Sciatic nerve (tissue), 2 donors: ENCODE data around the gene TUBB6. TPM values are rescaled to one million over a fixed set of nuclear protein-coding genes. Genes with fewer than 3 reads are reported as not detected.

Source experiments
- ATAC-seq: fragments of 200-7000 bp; cut with Tn5 transposase; one replicate; pipeline ENCODE4 v1.9.1; 2020; ENCODE audit warnings: mild to moderate bottlenecking, moderate library complexity
- DNase-seq: peaks from one replicate; pipeline ENCODE4 v3.0.0-alpha.2; 2020; ENCODE audit warnings: low spot score
- intact Hi-C: fragments of 100-400 bp; cut with DNase I; formaldehyde crosslinking; loops from one replicate; pipeline ENCODE4 v1.14.2; 2022
- total RNA-seq: library from RNA; stranded (reverse); fragmentation: NEBNext Ultra II Directional; extraction: Animal tissue kit (Norgen Biotek cat#: 25700); gene quantifications from one replicate; pipeline ENCODE4 v1.2.1, GENCODE V29; 2021
- donor health status: DM: no; HTN: no; CAD: no.
- donor health status: DM: no; HTN: no; CAD: no.

The TUBB6 gene
- total RNA-seq, 1 donor from 2014 or later, result 141 TPM

DNA sequence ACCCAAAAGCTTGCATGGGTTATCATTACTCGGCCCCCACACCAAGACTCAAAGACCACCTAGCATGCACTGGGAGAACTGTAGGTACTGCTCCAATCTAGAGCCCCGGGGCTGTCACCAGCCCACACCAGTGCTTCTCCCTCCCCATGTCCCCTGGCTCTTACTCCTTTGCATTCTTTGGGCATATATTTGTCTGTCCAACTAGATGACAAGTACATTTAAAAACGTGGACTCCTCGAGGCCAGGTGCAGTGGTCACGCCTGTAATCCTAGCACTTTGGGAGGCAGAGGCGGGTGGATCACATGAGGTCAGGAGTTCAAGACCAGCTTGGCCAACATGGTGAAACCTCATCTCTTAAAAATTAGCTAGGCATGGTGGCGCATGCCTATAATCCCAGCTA lies 61.2 kb downstream of the TUBB6 start:
- ATAC-seq, result no peak
- intact Hi-C loops, result no loop called here
- no peak for DNase-seq

GRCh38 chr18:12371590-12371989 lies 63.5 kb downstream of the TUBB6 start:
- intact Hi-C loops, result no loop called here
- DNase-seq, result no peak
- no peak for ATAC-seq

- no peak for DNase-seq
- ATAC-seq, result no peak
- intact Hi-C loops, result no loop called here
These were observed 64.4 kb downstream of the TUBB6 start for GRCh38 chr18:12372406-12372805.

DNA sequence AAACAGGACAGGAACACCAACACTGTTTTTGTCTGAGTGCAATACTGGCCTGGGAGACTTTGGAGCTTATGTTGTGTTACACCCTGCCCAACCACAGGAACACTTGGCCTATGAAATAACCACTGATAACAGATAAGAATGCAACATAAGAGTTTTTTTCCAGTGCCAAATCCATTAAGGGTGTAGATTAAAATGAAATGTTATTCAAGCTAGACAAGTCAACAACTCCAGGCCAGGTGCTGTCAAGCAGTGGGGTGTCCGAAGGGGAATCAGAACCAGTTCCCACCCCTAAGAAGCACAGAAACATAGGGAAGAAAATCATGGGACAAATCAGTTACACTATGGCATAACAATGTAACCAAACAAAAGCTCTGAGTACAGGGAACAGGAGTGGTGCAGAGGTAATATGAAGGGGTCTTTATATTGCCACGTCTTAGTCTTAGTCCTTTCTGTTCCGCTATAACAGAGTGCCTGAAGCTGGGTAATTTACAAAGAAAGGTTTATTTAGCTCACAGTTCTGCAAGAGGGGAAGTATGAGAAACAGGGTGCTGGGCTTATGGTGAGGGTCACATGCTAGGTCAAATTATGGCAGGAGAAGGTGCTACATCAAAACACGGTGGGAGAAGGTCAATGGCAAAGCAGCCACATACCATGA lies 65.2 kb downstream of the TUBB6 start:
- DNase-seq, result no peak
- intact Hi-C loops, result no loop called here
- ATAC-seq, result no peak

DNA sequence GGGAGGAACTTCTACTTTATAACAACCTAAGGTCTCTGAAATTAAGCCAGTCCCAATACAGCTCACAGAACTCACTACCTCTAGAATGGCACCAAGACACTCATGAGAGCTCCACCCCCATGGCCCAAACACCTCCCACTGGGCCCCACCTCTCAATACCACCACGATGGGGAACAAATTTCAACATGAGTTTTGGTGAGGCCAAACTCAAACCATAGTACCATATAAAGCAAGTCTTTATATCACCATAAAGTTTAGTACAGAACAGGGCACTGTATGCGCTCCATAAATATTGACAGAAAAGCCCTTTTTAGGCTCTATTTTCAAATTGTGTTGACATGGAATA lies 65.7 kb downstream of the TUBB6 start:
- no peak for ATAC-seq

DNA sequence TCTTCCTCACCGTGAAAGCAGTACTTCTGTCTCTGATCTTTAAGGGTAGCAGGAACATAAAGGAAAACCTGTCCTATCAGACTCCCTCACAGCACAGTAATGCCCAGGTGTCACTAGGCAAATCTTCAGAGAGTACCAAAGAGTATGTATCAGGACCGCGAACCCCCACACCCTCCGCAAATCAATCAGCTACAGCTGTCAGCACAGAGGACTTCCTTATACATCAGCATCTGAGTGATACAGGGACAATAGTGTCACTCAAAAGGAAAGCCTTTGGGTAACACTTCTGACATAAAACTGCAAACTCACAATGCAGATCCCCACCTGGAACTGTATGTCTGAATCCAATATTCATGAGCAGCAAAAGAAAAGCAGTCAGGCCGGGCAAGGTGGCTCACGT lies 66.4 kb downstream of the TUBB6 start:
- DNase-seq, result no peak
- ATAC-seq, result no peak
- intact Hi-C loops, result no loop called here

More for the DNA sequence above, 65.7 kb downstream of the TUBB6 start:
- intact Hi-C loops, result no loop called here
- no peak for DNase-seq

Other genes with a start within 250 kb of the TUBB6 start
- not detected for gene ANKRD62, start 214.4 kb upstream of the TUBB6 start, total RNA-seq
- gene CIDEA, start 53.9 kb upstream of the TUBB6 start, total RNA-seq, result 5.0 TPM
- gene AFG3L2, start 69.0 kb downstream of the TUBB6 start, total RNA-seq, result 38.8 TPM
- gene PRELID3A, start 99.7 kb downstream of the TUBB6 start, total RNA-seq, result 17.8 TPM